WTC11 (cell line): Measurements from ENCODE around the gene TUBB2B.

Experiments used
- ATF6 ChIP-seq: sonication (generic); formaldehyde crosslinking; IDR thresholded peaks from 2 replicates; pipeline ENCODE4 v1.8.1; 2023; ENCODE audit warnings: mild to moderate bottlenecking, missing genetic modification reagents
- CBFB ChIP-seq: sonication (generic); formaldehyde crosslinking; IDR thresholded peaks from 2 replicates; pipeline ENCODE4 v1.8.1; 2022; ENCODE audit warnings: mild to moderate bottlenecking, low read depth, missing genetic modification reagents
- CDX4 ChIP-seq: fragments of 250-450 bp; sonication (Bioruptor Pico); IDR thresholded peaks from 2 replicates; pipeline ENCODE4 v1.9.0; 2021; ENCODE audit warnings: moderate library complexity, mild to moderate bottlenecking, inconsistent platforms, borderline replicate concordance
- CREB1 ChIP-seq: sonication (generic); formaldehyde crosslinking; IDR thresholded peaks from 2 replicates; pipeline ENCODE4 v1.8.0; 2023; ENCODE audit warnings: mild to moderate bottlenecking, missing genetic modification reagents
- CTCF ChIP-seq: fragments of 200-600 bp; IDR thresholded peaks from 2 replicates; pipeline ENCODE4 v1.8.0; 2022; ENCODE audit warnings: antibody characterized with exemption
- ELF4 ChIP-seq: sonication (generic); formaldehyde crosslinking; IDR thresholded peaks from 2 replicates; pipeline ENCODE4 v1.8.1; 2022; ENCODE audit warnings: low read depth, mild to moderate bottlenecking, moderate library complexity, missing genetic modification reagents
- FOXJ3 ChIP-seq: sonication (generic); formaldehyde crosslinking; IDR thresholded peaks from 2 replicates; pipeline ENCODE4 v1.9.0; 2021; ENCODE audit warnings: missing genetic modification reagents, mild to moderate bottlenecking, borderline replicate concordance
- GRHL2 ChIP-seq: fragments of 250-450 bp; sonication (Bioruptor Pico); IDR thresholded peaks from 2 replicates; pipeline ENCODE4 v1.8.0; 2022; ENCODE audit warnings: mild to moderate bottlenecking, moderate library complexity; ENCODE audit not compliant: insufficient replicate concordance, severe bottlenecking
- IRF1 ChIP-seq: sonication (generic); formaldehyde crosslinking; IDR thresholded peaks from 2 replicates; pipeline ENCODE4 v1.8.0; 2023; ENCODE audit warnings: missing genetic modification reagents
- NR1H2 ChIP-seq: sonication (generic); formaldehyde crosslinking; IDR thresholded peaks from 2 replicates; pipeline ENCODE4 v1.9.0; 2021; ENCODE audit warnings: mild to moderate bottlenecking, moderate library complexity, missing genetic modification reagents
- SP1 ChIP-seq: sonication (generic); formaldehyde crosslinking; conservative IDR thresholded peaks from 2 replicates; pipeline ENCODE4 v1.8.1; 2022; ENCODE audit warnings: missing genetic modification reagents

- TF ChIP-seq CTCF = no peak
- TF ChIP-seq ATF6 (CRISPR knock-in tag) = no peak
- no peak for TF ChIP-seq SP1
- TF ChIP-seq GRHL2 (CRISPR knock-in tag) = no peak
- no peak for TF ChIP-seq CBFB (CRISPR knock-in tag)
- no peak for TF ChIP-seq ELF4
- no peak for TF ChIP-seq FOXJ3
- no peak for TF ChIP-seq NR1H2 (CRISPR knock-in tag)
- TF ChIP-seq IRF1 = no peak
- no peak for TF ChIP-seq CDX4
- no peak for TF ChIP-seq CREB1
Observed at GRCh38 chr6:3242768-3243167, 15.3 kb upstream of the TUBB2B start.
